ENCODE data around the gene CHPT1.

DNA sequence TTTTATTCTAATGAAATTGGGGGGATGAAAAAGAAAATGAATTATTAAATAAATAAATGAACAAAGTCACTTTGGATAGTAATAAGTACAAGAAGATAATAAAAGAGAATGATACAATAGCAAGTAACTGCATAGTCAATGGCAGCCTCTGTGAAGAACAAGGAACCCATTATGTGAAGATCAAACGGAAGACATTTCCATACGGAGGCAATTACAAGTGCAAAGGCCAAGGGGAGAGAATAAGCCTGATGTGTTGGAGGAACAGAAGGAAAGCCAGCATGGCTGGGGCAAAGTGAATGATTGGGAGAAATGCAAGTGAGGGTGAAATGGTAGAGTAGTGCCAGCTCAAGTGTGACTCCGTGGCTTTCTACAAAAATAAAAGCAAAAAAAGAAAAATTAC lies 43.9 kb upstream of the CHPT1 start:
- no peak for TF ChIP-seq POLR2A (IDR thresholded peaks at IDR 0.05)
- no peak for TF ChIP-seq CTCF (IDR thresholded peaks at IDR 0.05 in 8 of 11, conservative IDR thresholded peaks at IDR 0.05 in 3 of 11)
- no peak for TF ChIP-seq POLR2AphosphoS5 (IDR thresholded peaks at IDR 0.05)

All from spleen (tissue), 7 donors.